ENCODE data around the gene NAMPT. TPM values are rescaled to one million over a fixed set of nuclear protein-coding genes. Genes with fewer than 3 reads are reported as not detected.
"Not testable (repeated sequence)": the region's sequence is repeated elsewhere in the genome, so short reads cannot be mapped to it uniquely, and the experiment has no call there.

The NAMPT gene
- polyA plus RNA-seq, 4 donors: 50.5 to 96.3 (median 57.3) TPM

GRCh38 chr7:106215868-106216516 is 68.8 kb downstream of the NAMPT start:
- Histone ChIP-seq H3K9me3 (ENCODE audit: control insufficient read depth in 2 of 2, insufficient read depth in 1 of 2, low read depth in 1 of 2, low read length in 1 of 2) (no peaks in the 10 kb centered on the region), H3K4me1 (ENCODE audit: control insufficient read depth in 3 of 3, insufficient read depth in 2 of 3, low read depth in 1 of 3, low read length in 2 of 3) (peaks cover 0 to 6% (median 0%) of the 10 kb centered on the region in 3 donors), H3K27me3 (ENCODE audit: control insufficient read depth in 3 of 3, insufficient read depth in 3 of 3, low read length in 3 of 3) (no peaks in the 10 kb centered on the region), H3K4me3 (ENCODE audit: low read depth in 1 of 3, low read length in 3 of 3) (no peak overlapping the region), H3K36me3 (ENCODE audit: control insufficient read depth in 3 of 3, insufficient read depth in 2 of 3, low read depth in 1 of 3, low read length in 3 of 3) (no peaks in the 10 kb centered on the region), H3K27ac (ENCODE audit: low read depth in 1 of 3, low read length in 2 of 3) (peak overlapping the region in 1 of 3 donors; percentile 47)
- FAIRE-seq: no peak
- no peak for DNase-seq
- 79 to 91% (median 87%) methylated on average over 8 of the region's 8 CpGs for WGBS, 3 donors

GRCh38 chr7:106208944-106209343 is 75.8 kb downstream of the NAMPT start:
- WGBS, 3 donors: 82 to 93% (median 91%) methylated on average over 7 of the region's 7 CpGs
- H3K27ac ChIP-seq (ENCODE audit: low read depth in 1 of 3, low read length in 2 of 3); FAIRE-seq: not testable (repeated sequence)

DNA sequence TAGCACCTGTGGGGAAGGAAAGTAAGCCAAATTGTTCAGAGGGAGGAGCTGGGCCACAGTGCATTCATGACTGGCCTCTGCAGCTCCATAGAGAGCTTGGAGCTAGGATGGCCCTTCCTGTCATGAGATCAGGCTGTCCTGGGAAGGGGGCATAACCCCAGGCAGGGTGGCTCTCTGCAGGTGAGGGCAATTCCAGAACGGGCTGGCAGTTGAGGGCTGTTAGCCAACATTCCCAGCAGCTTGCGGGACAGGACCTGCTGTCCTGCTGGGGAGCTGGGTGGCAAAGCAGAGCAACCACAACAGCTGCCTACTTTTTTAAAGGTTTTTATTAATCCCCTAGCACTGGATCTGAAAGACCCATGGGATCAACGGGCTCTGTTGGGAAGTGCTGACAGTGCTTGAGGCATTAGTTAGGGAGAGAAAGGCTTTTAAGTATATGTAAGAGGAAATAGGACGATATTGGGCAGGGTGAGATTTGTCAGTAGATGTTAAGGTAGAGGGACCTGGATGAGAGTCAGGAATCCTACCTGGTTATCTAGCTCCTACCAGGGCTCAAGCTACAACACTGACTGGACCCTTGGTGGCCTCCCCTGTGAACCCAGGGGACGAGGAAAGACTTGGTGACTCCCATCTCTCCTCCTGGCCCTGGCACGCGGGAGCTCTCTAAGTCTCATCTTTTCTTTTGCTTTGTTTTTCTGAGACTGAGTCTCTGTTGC is 77.8 kb downstream of the NAMPT start:
- no peak for DNase-seq
- Histone ChIP-seq H3K36me3 (ENCODE audit: control insufficient read depth in 3 of 3, insufficient read depth in 2 of 3, low read depth in 1 of 3, low read length in 3 of 3) (no peaks in the 10 kb centered on the region), H3K27ac (ENCODE audit: low read depth in 1 of 3, low read length in 2 of 3) (no peak overlapping the region), H3K27me3 (ENCODE audit: control insufficient read depth in 3 of 3, insufficient read depth in 3 of 3, low read length in 3 of 3) (peaks cover 0 to 6% (median 0%) of the 10 kb centered on the region in 3 donors), H3K9me3 (ENCODE audit: control insufficient read depth in 2 of 2, insufficient read depth in 1 of 2, low read depth in 1 of 2, low read length in 1 of 2) (peaks cover 0 to 9% of the 10 kb centered on the region in 2 donors), H3K4me3 (ENCODE audit: low read depth in 1 of 3, low read length in 3 of 3) (no peak overlapping the region), H3K4me1 (ENCODE audit: control insufficient read depth in 3 of 3, insufficient read depth in 2 of 3, low read depth in 1 of 3, low read length in 2 of 3) (no peaks in the 10 kb centered on the region)
- no peak for FAIRE-seq
- WGBS, 3 donors: 74 to 84% (median 80%) methylated on average over 7 of the region's 7 CpGs

More at GRCh38 chr7:106208944-106209343, 75.8 kb downstream of the NAMPT start:
- not testable (repeated sequence) for H3K27me3 ChIP-seq (ENCODE audit: control insufficient read depth in 3 of 3, insufficient read depth in 3 of 3, low read length in 3 of 3); H3K36me3 ChIP-seq (ENCODE audit: control insufficient read depth in 3 of 3, insufficient read depth in 2 of 3, low read depth in 1 of 3, low read length in 3 of 3); DNase-seq; H3K4me1 ChIP-seq (ENCODE audit: control insufficient read depth in 3 of 3, insufficient read depth in 2 of 3, low read depth in 1 of 3, low read length in 2 of 3); H3K4me3 ChIP-seq (ENCODE audit: low read depth in 1 of 3, low read length in 3 of 3); H3K9me3 ChIP-seq (ENCODE audit: control insufficient read depth in 2 of 2, insufficient read depth in 1 of 2, low read depth in 1 of 2, low read length in 1 of 2)

DNA sequence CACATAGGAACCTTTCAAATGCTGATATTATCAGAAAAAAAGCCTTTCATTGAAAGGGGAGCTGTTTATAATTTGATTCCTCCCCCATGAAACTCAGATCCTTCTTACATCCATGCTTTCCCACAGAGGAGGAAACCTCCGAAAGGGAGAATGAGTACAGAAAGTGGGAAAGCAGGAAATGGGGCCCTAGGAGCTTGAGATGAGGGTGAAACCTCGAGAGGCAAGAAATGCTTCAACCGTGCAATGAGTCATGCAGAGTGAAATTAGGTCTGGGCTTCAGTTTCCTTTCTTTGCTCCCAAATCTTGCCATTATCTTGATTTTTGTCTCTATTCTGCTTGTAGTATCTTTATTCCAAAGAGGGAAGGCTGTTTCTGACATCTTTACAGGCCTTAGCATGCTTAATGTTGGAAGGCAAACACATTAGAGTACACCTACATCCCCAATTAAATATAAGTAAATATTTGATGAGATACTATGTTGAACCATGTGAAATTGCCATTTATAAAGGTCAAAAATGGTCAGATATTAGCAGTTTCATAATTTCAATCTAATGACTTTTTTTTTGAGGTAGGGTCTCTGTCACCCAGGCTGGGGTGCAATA is 79.1 kb downstream of the NAMPT start:
- H3K4me3 ChIP-seq (ENCODE audit: low read depth in 1 of 3, low read length in 3 of 3): no peak overlapping the region
- FAIRE-seq (no peak), DNase-seq (no peak)
- H3K4me1 ChIP-seq (ENCODE audit: control insufficient read depth in 3 of 3, insufficient read depth in 2 of 3, low read depth in 1 of 3, low read length in 2 of 3): no peaks in the 10 kb centered on the region
- peaks cover 0 to 9% of the 10 kb centered on the region in 2 donors for H3K9me3 ChIP-seq (ENCODE audit: control insufficient read depth in 2 of 2, insufficient read depth in 1 of 2, low read depth in 1 of 2, low read length in 1 of 2)
- no peaks in the 10 kb centered on the region for H3K36me3 ChIP-seq (ENCODE audit: control insufficient read depth in 3 of 3, insufficient read depth in 2 of 3, low read depth in 1 of 3, low read length in 3 of 3)
- no peak overlapping the region for H3K27ac ChIP-seq (ENCODE audit: low read depth in 1 of 3, low read length in 2 of 3)
- peaks cover 0 to 6% (median 0%) of the 10 kb centered on the region in 3 donors for H3K27me3 ChIP-seq (ENCODE audit: control insufficient read depth in 3 of 3, insufficient read depth in 3 of 3, low read length in 3 of 3)
- 48 to 67% (median 60%) methylated on average over 3 of the region's 3 CpGs for WGBS, 3 donors

- DNase-seq (no peak), FAIRE-seq (no peak)
- H3K9me3 ChIP-seq (ENCODE audit: control insufficient read depth in 2 of 2, insufficient read depth in 1 of 2, low read depth in 1 of 2, low read length in 1 of 2): peaks cover 0 to 1% of the 10 kb centered on the region in 2 donors
- peaks cover 0 to 8% (median 0%) of the 10 kb centered on the region in 3 donors for H3K4me1 ChIP-seq (ENCODE audit: control insufficient read depth in 3 of 3, insufficient read depth in 2 of 3, low read depth in 1 of 3, low read length in 2 of 3)
- H3K4me3 ChIP-seq (ENCODE audit: low read depth in 1 of 3, low read length in 3 of 3): no peak overlapping the region
- H3K27me3 ChIP-seq (ENCODE audit: control insufficient read depth in 3 of 3, insufficient read depth in 3 of 3, low read length in 3 of 3): peaks cover 0 to 6% (median 0%) of the 10 kb centered on the region in 3 donors
- H3K36me3 ChIP-seq (ENCODE audit: control insufficient read depth in 3 of 3, insufficient read depth in 2 of 3, low read depth in 1 of 3, low read length in 3 of 3): no peaks in the 10 kb centered on the region
- no peak overlapping the region for H3K27ac ChIP-seq (ENCODE audit: low read depth in 1 of 3, low read length in 2 of 3)
- WGBS, 3 donors: 55 to 70% (median 60%) methylated on average over 1 of the region's 1 CpG
Observed at GRCh38 chr7:106203473-106203872, 81.3 kb downstream of the NAMPT start.

DNA sequence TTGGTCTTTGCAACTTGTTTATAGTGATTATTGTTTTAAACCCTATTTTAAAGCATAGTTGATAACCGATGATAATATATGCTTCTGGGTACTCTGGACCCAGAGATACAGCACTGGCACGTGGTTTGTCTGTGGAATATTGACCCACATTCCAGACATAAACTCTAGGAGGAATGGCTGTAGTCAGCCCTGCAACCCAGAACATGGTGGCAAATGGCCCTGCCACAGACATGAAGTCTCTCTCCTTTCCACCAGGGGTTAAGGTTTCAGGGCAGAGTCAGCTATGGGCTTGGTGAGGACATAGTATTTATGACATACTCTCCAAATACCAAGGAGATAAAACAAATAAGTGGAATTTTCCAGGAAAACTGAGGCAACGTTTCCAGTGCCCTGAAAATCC is 83.6 kb downstream of the NAMPT start:
- WGBS, 3 donors: 20 to 57% (median 23%) methylated on average over 3 of the region's 3 CpGs
- no peaks in the 10 kb centered on the region for H3K27me3 ChIP-seq (ENCODE audit: control insufficient read depth in 3 of 3, insufficient read depth in 3 of 3, low read length in 3 of 3)

DNA sequence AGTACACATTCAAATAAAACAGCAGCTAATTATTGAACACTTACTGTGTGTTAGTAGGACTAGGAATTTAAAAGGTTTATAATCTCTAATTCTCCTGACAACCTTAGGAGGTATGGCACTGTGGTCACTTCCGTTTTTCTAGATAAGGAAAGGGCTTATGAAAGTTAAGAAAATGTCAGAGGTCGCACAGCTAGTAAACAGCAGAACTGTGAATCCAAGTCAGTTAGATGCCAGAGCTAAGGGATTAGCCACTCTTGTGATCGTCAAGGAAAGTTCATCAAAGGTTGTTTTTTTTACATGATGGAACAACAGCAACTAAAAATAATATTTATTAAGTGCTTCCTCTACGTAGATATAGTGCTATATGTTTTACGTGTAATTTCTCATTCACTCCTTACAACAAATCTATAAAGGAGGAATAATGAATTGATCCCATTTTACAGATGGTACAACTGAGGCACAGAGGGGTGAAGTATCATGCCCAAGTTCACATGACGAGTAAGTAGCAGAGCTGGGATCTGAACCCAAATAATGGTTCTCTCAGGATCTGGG is 84.9 kb downstream of the NAMPT start:
- 74 to 78% (median 77%) methylated on average over 6 of the region's 6 CpGs for WGBS, 3 donors

More for the DNA sequence above, 83.6 kb downstream of the NAMPT start:
- FAIRE-seq (no peak), DNase-seq (peak; percentile 9 to 64)
- no peaks in the 10 kb centered on the region for H3K9me3 ChIP-seq (ENCODE audit: control insufficient read depth in 2 of 2, insufficient read depth in 1 of 2, low read depth in 1 of 2, low read length in 1 of 2)
- peaks cover 0 to 8% (median 0%) of the 10 kb centered on the region in 3 donors for H3K4me1 ChIP-seq (ENCODE audit: control insufficient read depth in 3 of 3, insufficient read depth in 2 of 3, low read depth in 1 of 3, low read length in 2 of 3)
- no peak overlapping the region for H3K4me3 ChIP-seq (ENCODE audit: low read depth in 1 of 3, low read length in 3 of 3)
- H3K36me3 ChIP-seq (ENCODE audit: control insufficient read depth in 3 of 3, insufficient read depth in 2 of 3, low read depth in 1 of 3, low read length in 3 of 3): no peaks in the 10 kb centered on the region
- peak overlapping the region in 1 of 3 donors; percentile 5 for H3K27ac ChIP-seq (ENCODE audit: low read depth in 1 of 3, low read length in 2 of 3)

DNA sequence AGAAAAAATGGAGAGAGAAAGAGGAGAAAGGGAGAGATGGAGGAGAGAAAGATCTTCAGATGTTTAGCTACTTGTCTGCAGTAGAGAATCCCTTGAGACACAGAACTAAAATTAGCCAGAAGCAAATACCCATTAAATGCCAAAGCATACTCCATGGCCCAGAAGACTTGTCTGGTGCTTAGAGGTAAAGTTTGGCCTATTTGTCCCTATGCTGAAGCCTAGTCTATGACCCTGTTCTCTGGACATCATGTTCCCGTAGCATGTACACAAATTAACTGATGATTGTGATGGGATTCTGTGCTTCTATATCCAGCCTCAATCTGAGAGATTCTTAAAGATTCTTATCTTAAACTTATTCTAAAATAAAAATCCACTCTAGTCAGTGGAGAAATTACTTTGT is 85.8 kb downstream of the NAMPT start:
- Histone ChIP-seq H3K9me3 (ENCODE audit: control insufficient read depth in 2 of 2, insufficient read depth in 1 of 2, low read depth in 1 of 2, low read length in 1 of 2) (no peaks in the 10 kb centered on the region), H3K27ac (ENCODE audit: low read depth in 1 of 3, low read length in 2 of 3) (no peak overlapping the region), H3K4me3 (ENCODE audit: low read depth in 1 of 3, low read length in 3 of 3) (no peak overlapping the region), H3K27me3 (ENCODE audit: control insufficient read depth in 3 of 3, insufficient read depth in 3 of 3, low read length in 3 of 3) (no peaks in the 10 kb centered on the region), H3K4me1 (ENCODE audit: control insufficient read depth in 3 of 3, insufficient read depth in 2 of 3, low read depth in 1 of 3, low read length in 2 of 3) (peaks cover 0 to 8% (median 0%) of the 10 kb centered on the region in 3 donors), H3K36me3 (ENCODE audit: control insufficient read depth in 3 of 3, insufficient read depth in 2 of 3, low read depth in 1 of 3, low read length in 3 of 3) (no peaks in the 10 kb centered on the region)
- WGBS, 3 donors: 75 to 89% (median 87%) methylated on average over 1 of the region's 1 CpG
- no peak for DNase-seq
- FAIRE-seq: no peak

More for the DNA sequence above, 84.9 kb downstream of the NAMPT start:
- peaks cover 0 to 8% (median 0%) of the 10 kb centered on the region in 3 donors for H3K4me1 ChIP-seq (ENCODE audit: control insufficient read depth in 3 of 3, insufficient read depth in 2 of 3, low read depth in 1 of 3, low read length in 2 of 3)
- H3K36me3 ChIP-seq (ENCODE audit: control insufficient read depth in 3 of 3, insufficient read depth in 2 of 3, low read depth in 1 of 3, low read length in 3 of 3): no peaks in the 10 kb centered on the region
- no peaks in the 10 kb centered on the region for H3K27me3 ChIP-seq (ENCODE audit: control insufficient read depth in 3 of 3, insufficient read depth in 3 of 3, low read length in 3 of 3)
- no peak overlapping the region for H3K4me3 ChIP-seq (ENCODE audit: low read depth in 1 of 3, low read length in 3 of 3)
- no peak for DNase-seq
- peak overlapping the region in 1 of 3 donors; percentile 17 for H3K27ac ChIP-seq (ENCODE audit: low read depth in 1 of 3, low read length in 2 of 3)
- FAIRE-seq: no peak
- H3K9me3 ChIP-seq (ENCODE audit: control insufficient read depth in 2 of 2, insufficient read depth in 1 of 2, low read depth in 1 of 2, low read length in 1 of 2): no peaks in the 10 kb centered on the region
